Ovary (tissue), 3 donors: ENCODE measurements around the gene ALG1.

ENCODE experiments used
- EP300 ChIP-seq: sonication (generic); formaldehyde crosslinking; IDR thresholded peaks from one replicate; pipeline ENCODE4 v1.6.1; 2017; ENCODE audit warnings: antibody characterized with exemption
- POLR2A ChIP-seq: fragments of 450-650 bp; IDR thresholded peaks from one replicate; pipeline ENCODE4 v1.6.1; 2017; ENCODE audit warnings: antibody characterized with exemption, mild to moderate bottlenecking, moderate library complexity
- TF ChIP-seq, protein P1 (sequence below), 3 donors: fragments of 450-650 bp in 2 of 3; fragments of 200-600 bp in 1 of 3; IDR thresholded peaks; one replicate each; pipeline versions ENCODE4 v1.5.1 to v1.8.0; 2016 to 2022; ENCODE audit warnings: antibody characterized with exemption in 3 of 3, mild to moderate bottlenecking in 1 of 3
- donor health status: DM: no; HTN: no; CAD: no.

DNA sequence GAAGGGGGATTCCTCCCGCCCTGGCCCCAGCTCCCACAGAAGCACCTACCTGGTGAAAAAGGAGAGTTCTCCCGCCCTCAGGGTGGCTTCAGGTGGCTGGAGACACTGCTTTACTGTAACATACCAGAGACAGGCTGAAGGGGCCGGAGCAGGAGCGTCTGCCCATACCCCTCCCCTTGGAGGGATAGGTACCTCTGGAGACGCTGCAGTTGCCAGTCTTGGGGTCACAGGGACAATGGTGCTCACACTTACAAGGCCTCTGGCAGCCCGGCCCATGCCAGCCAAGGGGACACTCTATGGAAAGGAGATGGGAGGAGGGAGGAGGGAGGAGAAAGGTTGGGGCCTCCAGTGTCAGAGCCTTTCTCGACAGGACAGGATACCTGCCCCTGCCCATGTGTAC lies 44.6 kb upstream of the ALG1 start:
- TF ChIP-seq, protein P1, sequence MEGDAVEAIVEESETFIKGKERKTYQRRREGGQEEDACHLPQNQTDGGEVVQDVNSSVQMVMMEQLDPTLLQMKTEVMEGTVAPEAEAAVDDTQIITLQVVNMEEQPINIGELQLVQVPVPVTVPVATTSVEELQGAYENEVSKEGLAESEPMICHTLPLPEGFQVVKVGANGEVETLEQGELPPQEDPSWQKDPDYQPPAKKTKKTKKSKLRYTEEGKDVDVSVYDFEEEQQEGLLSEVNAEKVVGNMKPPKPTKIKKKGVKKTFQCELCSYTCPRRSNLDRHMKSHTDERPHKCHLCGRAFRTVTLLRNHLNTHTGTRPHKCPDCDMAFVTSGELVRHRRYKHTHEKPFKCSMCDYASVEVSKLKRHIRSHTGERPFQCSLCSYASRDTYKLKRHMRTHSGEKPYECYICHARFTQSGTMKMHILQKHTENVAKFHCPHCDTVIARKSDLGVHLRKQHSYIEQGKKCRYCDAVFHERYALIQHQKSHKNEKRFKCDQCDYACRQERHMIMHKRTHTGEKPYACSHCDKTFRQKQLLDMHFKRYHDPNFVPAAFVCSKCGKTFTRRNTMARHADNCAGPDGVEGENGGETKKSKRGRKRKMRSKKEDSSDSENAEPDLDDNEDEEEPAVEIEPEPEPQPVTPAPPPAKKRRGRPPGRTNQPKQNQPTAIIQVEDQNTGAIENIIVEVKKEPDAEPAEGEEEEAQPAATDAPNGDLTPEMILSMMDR (IDR thresholded peaks at IDR 0.05): no peak
- TF ChIP-seq POLR2A (no peak), EP300 (no peak)
